ENCODE data around the gene INSR. TPM values are rescaled to one million over a fixed set of nuclear protein-coding genes. Genes with fewer than 3 reads are reported as not detected.

INSR gene
- total RNA-seq, 6 experiments from 2014 or later, result 2.1 to 6.3 (median 2.5) TPM

- Mint-ChIP-seq H3K27me3 (ENCODE audit: insufficient read depth) (peaks cover 3% of the 10 kb centered on the region), H3K9me3 (peaks cover 3% of the 10 kb centered on the region; the same call in 1 of the 2 replicates), H3K4me1 (ENCODE audit: low read depth) (no peaks in the 10 kb centered on the region), H3K27ac (no peak overlapping the region), H3K4me3 (no peak overlapping the region), H3K36me3 (ENCODE audit: low read depth) (no peaks in the 10 kb centered on the region)
- no peak for DNase-seq
- no peak for TF ChIP-seq CTCF (IDR thresholded peaks at IDR 0.05)
Observed at GRCh38 chr19:7223429-7223828, 70.8 kb downstream of the INSR start.

DNA sequence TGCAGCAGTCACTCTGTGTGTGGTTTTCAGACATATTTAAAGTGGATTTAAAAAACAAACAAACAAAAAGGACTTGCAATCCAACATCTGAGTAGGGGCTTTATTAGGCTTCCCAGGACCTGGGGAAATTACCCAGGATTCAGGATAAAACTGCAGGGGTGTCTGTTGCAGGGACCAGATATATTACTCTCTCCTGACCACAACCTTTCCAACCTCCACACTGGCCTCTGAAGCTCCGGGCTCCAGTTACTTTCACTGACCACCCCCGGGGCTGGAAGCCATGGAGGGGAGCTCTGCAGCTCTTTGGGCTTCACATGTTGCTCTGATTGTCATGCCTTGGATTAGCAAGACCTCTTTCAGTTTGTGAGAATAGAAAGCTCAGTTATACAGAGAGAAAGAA is 75.2 kb downstream of the INSR start:
- Mint-ChIP-seq H3K27me3 (ENCODE audit: insufficient read depth) (peaks cover 3% of the 10 kb centered on the region), H3K9me3 (no peaks in the 10 kb centered on the region), H3K4me1 (ENCODE audit: low read depth) (no peaks in the 10 kb centered on the region), H3K36me3 (ENCODE audit: low read depth) (no peaks in the 10 kb centered on the region), H3K27ac (no peak overlapping the region), H3K4me3 (no peak overlapping the region)
- TF ChIP-seq CTCF (IDR thresholded peaks at IDR 0.05), result no peak
- no peak for DNase-seq

DNA sequence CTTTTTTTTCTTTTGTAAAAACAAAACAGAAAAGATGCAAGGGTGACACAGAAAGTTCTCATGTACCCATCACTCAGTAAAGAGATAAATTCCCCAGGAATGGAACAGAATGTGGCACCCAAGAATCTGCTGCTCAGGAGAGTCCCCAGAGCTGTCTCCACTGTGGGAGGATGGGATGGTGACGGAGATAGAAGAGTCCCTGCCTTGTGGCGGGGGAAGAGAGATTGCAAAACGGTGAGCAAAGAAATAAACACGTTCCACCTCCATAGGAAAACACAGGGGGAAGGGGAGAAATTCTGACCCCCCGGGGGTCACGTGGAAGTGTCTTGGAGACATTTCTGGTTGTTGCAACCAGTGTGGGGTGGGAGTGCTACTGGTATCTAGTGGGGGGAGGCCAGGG is 76.4 kb downstream of the INSR start:
- H3K27me3 Mint-ChIP-seq (ENCODE audit: insufficient read depth), result peaks cover 5% of the 10 kb centered on the region
- H3K4me1 Mint-ChIP-seq (ENCODE audit: low read depth), result peaks cover 5% of the 10 kb centered on the region
- TF ChIP-seq CTCF (IDR thresholded peaks at IDR 0.05), result no peak
- no peak overlapping the region for H3K4me3 Mint-ChIP-seq
- no peaks in the 10 kb centered on the region for H3K9me3 Mint-ChIP-seq
- DNase-seq, result no peak
- H3K27ac Mint-ChIP-seq, result no peak overlapping the region
- H3K36me3 Mint-ChIP-seq (ENCODE audit: low read depth), result no peaks in the 10 kb centered on the region

- Mint-ChIP-seq H3K4me3 (no peak overlapping the region), H3K27me3 (ENCODE audit: insufficient read depth) (peaks cover 5% of the 10 kb centered on the region), H3K9me3 (no peaks in the 10 kb centered on the region), H3K27ac (no peak overlapping the region), H3K36me3 (ENCODE audit: low read depth) (no peaks in the 10 kb centered on the region), H3K4me1 (ENCODE audit: low read depth) (peaks cover 5% of the 10 kb centered on the region)
- no peak for DNase-seq
- no peak for TF ChIP-seq CTCF (IDR thresholded peaks at IDR 0.05)
Observed at GRCh38 chr19:7216373-7216902, 77.8 kb downstream of the INSR start.

- no peak for DNase-seq
- peaks cover 5% of the 10 kb centered on the region for H3K4me1 Mint-ChIP-seq (ENCODE audit: low read depth)
- H3K4me3 Mint-ChIP-seq, result no peak overlapping the region
- H3K27ac Mint-ChIP-seq, result no peak overlapping the region
- TF ChIP-seq CTCF (IDR thresholded peaks at IDR 0.05), result no peak
- H3K36me3 Mint-ChIP-seq (ENCODE audit: low read depth), result no peaks in the 10 kb centered on the region
- no peaks in the 10 kb centered on the region for H3K9me3 Mint-ChIP-seq
- peaks cover 5% of the 10 kb centered on the region for H3K27me3 Mint-ChIP-seq (ENCODE audit: insufficient read depth)
Observed at GRCh38 chr19:7215176-7215575, 79.0 kb downstream of the INSR start.
